ENCODE measurements around the gene PPIP5K2.

DNA sequence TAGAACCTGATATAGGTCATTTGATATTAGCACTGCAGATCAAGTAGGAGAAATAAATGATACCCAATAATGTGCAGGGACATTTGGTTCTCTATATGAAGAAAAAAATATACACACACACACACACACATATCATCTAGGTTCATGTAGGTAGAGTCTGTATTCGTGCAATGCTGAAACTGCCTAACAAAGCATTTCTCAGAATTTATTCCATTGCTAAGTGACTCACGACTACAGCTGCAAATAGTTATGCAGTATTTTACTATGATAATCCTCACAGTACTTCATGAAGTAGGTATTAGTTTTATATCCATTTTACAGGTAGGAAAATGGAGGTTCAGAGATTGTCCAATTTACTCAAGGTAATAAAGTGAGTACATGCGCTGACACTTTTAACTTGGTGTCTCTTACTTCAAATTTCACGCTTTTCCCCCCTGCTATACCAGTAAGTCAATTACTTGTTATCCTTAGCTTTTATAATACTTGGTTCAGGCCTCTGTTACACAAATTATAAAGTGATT, 2.6 kb upstream of the PPIP5K2 start:
- TF ChIP-seq, protein P1, sequence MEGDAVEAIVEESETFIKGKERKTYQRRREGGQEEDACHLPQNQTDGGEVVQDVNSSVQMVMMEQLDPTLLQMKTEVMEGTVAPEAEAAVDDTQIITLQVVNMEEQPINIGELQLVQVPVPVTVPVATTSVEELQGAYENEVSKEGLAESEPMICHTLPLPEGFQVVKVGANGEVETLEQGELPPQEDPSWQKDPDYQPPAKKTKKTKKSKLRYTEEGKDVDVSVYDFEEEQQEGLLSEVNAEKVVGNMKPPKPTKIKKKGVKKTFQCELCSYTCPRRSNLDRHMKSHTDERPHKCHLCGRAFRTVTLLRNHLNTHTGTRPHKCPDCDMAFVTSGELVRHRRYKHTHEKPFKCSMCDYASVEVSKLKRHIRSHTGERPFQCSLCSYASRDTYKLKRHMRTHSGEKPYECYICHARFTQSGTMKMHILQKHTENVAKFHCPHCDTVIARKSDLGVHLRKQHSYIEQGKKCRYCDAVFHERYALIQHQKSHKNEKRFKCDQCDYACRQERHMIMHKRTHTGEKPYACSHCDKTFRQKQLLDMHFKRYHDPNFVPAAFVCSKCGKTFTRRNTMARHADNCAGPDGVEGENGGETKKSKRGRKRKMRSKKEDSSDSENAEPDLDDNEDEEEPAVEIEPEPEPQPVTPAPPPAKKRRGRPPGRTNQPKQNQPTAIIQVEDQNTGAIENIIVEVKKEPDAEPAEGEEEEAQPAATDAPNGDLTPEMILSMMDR (conservative IDR thresholded peaks at IDR 0.05), result no peak
- TF ChIP-seq ZFX (IDR thresholded peaks at IDR 0.05), result no peak

All from C4-2B (cell line).